NCI-H187 (cell line): ENCODE results near the gene PRKCZ.
A peak's percentile ranks its signal among the peaks of the same experiment; 100 is the strongest.

Experiments
- DNase-seq, 2 experiments: peaks; one replicate each; lab custom pipeline; 2025; lab: John Stamatoyannopoulos, UW

The PRKCZ gene

DNA sequence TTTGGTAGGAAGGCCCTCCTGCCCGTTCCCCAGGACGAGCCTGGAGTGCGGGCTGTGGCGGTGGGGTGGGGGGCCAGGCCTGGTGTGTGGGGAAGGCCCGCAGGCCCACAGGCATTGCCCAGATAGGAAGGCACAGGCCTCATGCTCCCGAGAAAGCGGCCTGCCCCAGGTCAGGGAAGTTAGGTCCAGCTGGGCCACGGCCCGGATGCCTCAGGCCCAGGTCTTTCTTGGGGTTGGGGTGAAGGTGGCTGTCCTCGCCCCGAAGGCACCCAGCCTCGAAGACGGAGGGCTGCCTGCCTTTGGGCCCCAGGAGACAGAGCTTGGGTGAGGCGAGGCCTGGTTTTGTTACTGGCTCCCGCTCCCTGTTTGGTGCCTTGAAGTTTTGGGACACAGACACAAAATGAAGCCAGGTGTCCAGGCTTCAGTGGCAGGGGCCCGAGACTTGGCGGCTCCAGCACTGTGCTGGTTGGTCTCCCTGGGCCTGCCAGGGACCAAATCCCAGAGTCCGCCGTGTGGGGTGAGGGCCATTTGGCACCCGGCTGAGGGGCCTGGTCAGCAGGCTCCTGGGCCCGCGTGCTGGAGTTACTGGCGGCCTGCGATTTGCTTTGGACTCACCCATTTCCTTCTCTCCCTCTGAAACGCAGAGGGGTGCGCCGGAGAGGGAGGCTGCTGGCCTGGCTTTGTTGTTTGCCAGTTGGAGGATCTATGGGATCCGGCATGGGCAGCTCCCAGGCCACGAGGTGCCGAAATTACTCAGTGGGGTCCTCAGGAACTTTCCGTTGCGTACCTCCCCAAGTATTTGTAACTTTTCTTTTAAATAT is 179.9 kb downstream of the PRKCZ start:
- no peak for DNase-seq

DNA sequence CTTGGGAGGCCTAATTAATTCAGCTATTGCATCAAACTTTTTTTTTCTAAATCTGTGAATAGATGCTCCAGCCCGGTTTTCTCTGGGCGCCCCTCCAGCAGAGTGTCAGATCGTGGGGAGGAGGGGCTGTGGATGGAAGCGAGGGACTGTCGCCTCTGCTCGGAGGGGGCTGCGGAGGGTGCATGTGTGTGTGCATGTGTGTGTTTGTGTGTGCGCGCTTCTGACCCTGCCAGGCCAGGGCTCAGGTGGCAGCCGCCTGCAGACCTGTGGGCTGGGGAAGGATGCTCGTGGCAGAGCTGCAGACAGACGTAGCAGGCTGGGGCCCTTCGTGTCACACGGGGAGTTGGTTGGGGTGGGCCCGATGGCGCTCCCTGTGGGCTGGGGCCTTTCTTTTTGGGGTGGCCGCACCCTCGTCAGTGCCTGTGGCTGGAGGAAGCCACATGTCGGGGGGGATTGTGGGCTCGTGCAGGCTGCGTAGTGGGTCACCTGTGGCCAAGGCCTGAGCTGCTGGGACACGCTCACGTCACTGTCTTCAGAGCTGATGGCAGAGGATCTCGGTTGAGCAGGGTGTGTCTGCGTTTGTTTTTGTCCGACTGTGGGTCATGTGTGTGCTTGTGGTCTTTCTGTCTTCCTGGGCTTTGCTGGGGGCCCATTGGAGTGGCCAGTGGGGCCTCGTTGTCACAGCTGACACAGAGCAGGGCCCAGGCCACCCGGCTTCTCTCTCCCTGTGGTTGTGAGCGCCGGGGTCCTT is 180.7 kb downstream of the PRKCZ start:
- no peak for DNase-seq

DNA sequence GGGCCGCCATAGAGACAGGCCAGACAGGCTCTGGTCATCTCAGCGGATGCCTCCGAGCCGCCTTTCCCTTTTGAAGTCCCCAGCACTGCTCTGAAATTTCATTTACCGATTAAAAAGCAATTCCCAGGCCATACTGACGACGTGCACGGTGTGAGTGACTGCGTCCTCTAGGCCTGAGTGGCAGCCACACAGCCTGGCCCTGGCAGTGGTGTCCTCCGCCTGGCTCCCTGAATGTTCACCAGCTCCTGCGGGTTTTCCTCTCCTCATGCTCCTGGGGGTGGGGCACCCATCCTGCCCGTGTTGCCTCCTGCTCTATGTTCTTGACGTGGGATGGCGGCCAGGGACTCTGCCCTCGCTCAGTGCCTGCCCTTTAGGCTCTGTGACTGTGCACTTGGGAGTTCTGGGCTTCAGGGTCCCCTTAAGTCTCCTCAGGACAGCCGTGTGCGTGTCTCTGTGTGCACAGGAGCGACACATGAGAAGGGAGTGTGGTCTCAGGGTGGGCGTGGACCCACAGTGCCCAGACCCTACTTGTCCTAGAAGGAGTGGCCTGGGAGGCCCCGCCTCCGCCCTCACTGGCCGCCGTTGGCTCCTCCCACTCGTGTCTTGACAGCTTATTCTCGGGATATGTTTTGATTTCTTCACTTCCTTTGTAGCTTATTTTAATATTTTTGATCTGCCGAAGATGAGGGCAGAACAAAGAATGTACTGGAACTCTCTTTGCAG is 181.5 kb downstream of the PRKCZ start:
- DNase-seq: peak in 1 of 2 experiments; percentile 18

DNA sequence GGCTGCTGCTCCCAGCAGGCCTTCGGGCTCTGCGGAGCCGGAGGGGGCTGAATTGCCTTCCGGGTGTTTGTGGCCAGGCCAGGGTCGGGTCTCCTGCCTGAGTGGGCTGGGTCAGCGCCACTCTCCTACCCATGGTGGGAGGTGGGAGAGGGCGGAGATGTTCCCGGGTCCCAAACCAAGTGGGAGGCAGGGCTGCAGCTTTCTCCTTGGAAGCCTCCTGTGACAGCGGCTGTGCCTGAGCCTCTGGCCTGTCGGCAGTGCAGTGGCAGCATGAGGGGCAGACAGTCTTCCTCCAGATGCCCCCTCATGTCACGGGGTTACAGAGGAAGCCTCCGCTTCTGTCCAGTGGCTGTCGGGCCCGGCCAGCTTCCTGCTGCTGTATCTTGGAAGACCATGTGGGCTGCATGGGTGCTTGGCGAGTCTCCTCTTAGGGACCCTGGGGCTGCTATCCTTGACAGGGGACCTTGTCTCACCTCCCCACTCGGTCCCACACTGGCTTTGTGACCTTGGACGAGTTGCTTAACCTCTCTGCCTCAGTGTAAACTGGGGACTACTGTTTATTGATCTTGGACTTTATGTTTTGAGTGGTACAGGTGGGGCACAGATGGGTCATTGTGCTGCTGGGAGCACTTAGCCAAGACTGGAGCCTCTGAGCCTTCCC is 182.2 kb downstream of the PRKCZ start:
- no peak for DNase-seq

DNA sequence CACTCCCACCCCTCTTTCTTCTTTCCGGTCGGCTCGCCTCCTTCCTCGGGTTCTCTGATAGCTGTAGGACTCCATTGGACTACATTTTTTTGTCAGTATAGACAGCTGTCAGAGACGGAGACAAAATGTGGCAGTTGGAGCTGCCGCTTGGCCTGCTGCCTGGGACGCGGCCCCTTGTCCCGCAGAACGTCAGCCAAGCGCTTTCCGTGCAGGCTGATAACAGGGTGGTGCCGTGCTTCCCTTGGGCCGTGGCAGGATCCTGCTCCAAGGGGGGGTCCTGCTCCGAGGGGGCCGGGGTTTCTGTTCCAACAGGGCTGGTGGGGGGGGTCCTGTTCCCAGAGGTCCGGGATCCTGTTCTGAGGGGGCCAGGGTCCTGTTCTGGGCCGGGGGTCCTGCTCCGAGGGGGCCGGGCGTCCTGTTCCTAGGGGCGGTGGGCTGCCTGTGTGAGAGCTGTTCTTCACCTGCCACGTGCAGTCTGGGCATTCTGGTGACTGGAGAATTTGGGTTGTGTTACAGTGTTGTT is 182.8 kb downstream of the PRKCZ start:
- no peak for DNase-seq

DNA sequence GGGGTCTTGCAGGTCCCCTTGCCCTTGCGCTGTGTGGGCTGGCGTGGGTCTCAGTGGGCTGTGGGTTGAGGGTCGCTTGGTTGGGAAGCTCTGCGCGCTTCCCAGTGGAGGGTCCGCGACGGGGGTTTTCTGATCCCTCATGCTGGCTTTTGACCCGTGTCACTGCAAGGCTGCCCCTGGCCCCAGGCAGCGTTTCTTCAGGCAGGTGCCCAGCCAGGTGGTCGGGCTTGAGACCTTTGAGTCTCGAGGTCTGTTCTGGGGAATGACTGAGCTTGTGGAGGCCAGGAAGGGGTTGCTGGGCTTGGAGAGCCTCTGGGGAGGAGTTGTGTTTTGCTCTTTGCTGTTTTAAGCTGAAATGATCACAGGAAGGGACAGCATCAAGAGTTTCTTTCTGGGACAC is 183.3 kb downstream of the PRKCZ start:
- DNase-seq: no peak

DNA sequence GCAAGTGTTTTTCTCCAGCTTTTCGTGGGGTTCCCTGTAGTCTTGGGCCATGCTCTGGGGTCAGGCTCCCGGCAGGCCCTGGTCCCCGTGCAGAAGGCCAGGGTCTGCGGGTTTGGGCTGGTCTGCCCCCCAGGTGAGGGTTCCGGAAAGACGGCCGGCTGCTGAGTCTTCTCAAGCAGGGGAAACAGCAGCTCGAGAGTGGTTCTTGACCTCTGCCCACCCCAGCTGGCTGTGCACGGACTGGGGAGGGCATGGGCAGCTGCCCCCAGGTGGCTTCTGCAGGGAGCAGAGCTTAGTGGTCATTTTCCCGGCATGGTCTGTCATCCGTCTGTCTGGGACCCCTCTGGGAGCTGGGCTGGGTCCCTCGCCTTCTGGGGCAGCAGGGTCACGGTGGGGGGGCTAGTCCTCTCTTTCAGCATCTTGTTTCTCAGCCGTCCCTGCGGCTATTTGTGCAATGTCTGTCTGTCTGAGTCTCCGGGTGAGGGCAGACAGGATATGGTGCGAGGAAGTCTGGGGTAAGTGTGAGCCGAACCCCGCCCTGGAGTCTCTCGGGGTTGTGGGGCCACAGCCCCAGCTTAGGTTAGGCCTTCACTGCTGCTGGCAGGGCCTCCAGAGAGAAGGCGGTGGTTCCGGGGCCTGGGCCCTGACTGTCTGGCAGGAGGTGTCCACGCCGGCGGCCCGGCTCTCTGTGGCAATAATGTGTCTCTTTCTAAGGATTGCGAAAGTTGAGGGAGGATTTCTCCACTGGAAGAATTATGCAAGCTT is 184.0 kb downstream of the PRKCZ start:
- no peak for DNase-seq

DNA sequence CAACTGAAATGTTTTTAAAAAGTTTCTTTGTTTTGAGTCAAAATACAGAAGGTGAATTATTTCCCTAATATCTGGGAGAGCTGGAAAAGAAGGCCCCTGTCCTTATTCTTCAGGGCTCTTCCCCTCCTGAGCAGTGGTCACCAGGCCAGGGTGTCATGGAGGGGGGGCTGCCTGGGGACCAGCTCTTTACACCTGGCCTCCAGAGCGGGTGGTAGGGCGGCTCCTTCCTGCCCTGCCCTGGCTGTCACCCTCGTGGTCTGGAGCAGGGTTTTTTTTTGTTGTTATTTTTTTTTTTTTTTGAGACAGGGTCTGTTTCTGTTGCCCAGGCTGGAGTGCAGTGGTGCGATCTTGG is 184.5 kb downstream of the PRKCZ start:
- no peak for DNase-seq
